ENCODE data around the gene DLG5.

The DLG5 gene

GRCh38 chr10:77827366-77827765, 99.2 kb downstream of the DLG5 start:
- Histone ChIP-seq H3K27me3 (ENCODE audit: control insufficient read depth, insufficient read depth, low read length) (no peaks in the 10 kb centered on the region), H3K9me3 (ENCODE audit: control insufficient read depth, low read length) (no peaks in the 10 kb centered on the region), H3K9ac (ENCODE audit: low read length) (no peak overlapping the region), H3K4me3 (ENCODE audit: low read length) (no peak overlapping the region), H3K36me3 (ENCODE audit: control insufficient read depth, insufficient read depth, low read length) (no peaks in the 10 kb centered on the region), H3K4me1 (ENCODE audit: control insufficient read depth, insufficient read depth, low read length) (no peaks in the 10 kb centered on the region)

DNA sequence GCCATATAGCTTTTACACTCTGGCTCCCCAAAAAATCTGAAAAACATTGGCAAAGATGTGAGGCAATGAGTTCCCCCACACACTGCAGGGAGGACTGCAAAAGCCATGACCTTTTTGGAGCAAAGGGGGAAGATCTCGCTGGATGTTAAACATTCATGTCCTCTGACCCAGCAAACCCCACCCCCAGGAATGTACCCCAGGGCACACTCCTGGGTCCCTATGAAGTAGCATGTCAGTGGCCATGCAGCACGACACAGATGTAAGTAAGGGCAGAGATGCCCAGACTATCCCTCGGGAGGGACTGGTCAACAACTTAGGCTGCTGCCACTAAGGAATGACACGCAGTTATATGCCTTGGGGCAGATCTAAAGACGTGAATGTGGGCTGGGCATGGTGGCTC, 100.6 kb downstream of the DLG5 start:
- Histone ChIP-seq H3K4me3 (ENCODE audit: low read length) (no peak overlapping the region), H3K27me3 (ENCODE audit: control insufficient read depth, insufficient read depth, low read length) (no peaks in the 10 kb centered on the region), H3K4me1 (ENCODE audit: control insufficient read depth, insufficient read depth, low read length) (no peaks in the 10 kb centered on the region), H3K9me3 (ENCODE audit: control insufficient read depth, low read length) (no peaks in the 10 kb centered on the region), H3K36me3 (ENCODE audit: control insufficient read depth, insufficient read depth, low read length) (no peaks in the 10 kb centered on the region), H3K9ac (ENCODE audit: low read length) (no peak overlapping the region)

- Histone ChIP-seq H3K9me3 (ENCODE audit: control insufficient read depth, low read length) (no peaks in the 10 kb centered on the region), H3K4me3 (ENCODE audit: low read length) (no peak overlapping the region), H3K36me3 (ENCODE audit: control insufficient read depth, insufficient read depth, low read length) (no peaks in the 10 kb centered on the region), H3K4me1 (ENCODE audit: control insufficient read depth, insufficient read depth, low read length) (no peaks in the 10 kb centered on the region), H3K9ac (ENCODE audit: low read length) (no peak overlapping the region), H3K27me3 (ENCODE audit: control insufficient read depth, insufficient read depth, low read length) (no peaks in the 10 kb centered on the region)
Measured at GRCh38 chr10:77824908-77825307, 101.6 kb downstream of the DLG5 start.

DNA sequence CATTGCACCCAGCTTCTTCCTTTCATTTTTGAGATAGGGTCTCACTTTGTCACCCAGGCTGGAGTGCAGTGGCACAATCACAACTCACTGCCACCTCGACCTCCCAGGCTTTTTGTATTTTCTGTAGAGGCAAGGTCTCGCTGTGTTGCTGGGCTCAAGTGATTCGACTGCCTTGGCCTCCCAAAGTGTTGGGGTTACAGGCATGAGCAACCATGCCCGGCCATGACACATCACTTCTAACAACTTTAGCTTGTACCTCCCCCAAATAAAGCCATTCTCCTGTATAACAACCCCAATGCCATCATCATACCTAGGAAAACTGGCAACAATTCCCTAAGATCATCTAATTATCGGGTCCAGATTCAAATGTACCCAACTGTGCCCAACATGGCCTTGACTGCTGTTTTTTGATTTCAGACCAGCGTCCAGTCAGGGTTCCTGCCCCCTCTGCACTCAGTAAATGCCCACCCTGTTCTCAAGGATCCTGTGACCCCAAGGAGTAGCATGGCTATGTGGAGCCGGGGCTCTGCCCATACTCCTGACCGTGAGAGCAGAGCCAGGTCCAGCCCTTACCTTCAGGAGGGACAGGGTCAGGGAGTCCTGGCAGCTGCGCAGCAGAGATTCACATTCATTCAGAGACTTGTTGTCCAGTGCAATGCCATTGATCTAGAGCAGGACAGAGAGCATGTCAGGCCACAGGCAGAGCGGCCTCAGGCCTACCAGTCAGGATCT, 102.6 kb downstream of the DLG5 start:
- Histone ChIP-seq H3K4me1 (ENCODE audit: control insufficient read depth, insufficient read depth, low read length) (no peaks in the 10 kb centered on the region), H3K4me3 (ENCODE audit: low read length) (no peak overlapping the region), H3K9ac (ENCODE audit: low read length) (no peak overlapping the region), H3K9me3 (ENCODE audit: control insufficient read depth, low read length) (no peaks in the 10 kb centered on the region), H3K36me3 (ENCODE audit: control insufficient read depth, insufficient read depth, low read length) (no peaks in the 10 kb centered on the region), H3K27me3 (ENCODE audit: control insufficient read depth, insufficient read depth, low read length) (no peaks in the 10 kb centered on the region)

GRCh38 chr10:77821551-77821950, 105.0 kb downstream of the DLG5 start:
- H3K36me3 ChIP-seq (ENCODE audit: control insufficient read depth, insufficient read depth, low read length) = peaks cover 4% of the 10 kb centered on the region
- H3K27me3 ChIP-seq (ENCODE audit: control insufficient read depth, insufficient read depth, low read length) = no peaks in the 10 kb centered on the region
- H3K4me3 ChIP-seq (ENCODE audit: low read length) = no peak overlapping the region
- H3K9ac ChIP-seq (ENCODE audit: low read length) = no peak overlapping the region
- H3K4me1 ChIP-seq (ENCODE audit: control insufficient read depth, insufficient read depth, low read length) = no peaks in the 10 kb centered on the region
- no peaks in the 10 kb centered on the region for H3K9me3 ChIP-seq (ENCODE audit: control insufficient read depth, low read length)

- Histone ChIP-seq H3K4me3 (ENCODE audit: low read length) (no peak overlapping the region), H3K36me3 (ENCODE audit: control insufficient read depth, insufficient read depth, low read length) (peaks cover 4% of the 10 kb centered on the region)
Measured at GRCh38 chr10:77821036-77821435, 105.5 kb downstream of the DLG5 start.

DNA sequence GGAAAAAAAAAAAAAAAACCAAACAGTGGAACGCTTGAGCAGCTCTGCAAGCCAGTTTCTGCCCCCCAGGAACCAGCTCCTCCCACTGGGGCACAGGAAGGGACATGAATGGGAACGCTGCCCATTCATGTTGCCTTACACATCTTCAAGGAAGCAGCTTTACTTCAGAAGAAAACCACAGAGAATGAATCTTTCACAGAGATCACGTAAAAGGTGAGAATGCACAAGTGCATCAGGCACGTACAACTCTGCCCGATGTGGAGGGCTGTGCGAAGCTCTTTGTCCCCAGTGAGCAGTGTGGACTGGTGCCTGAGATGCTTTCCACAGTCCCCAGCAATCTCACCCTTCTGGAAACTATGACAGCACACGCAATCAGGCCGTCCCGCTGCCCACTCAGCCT, 106.2 kb downstream of the DLG5 start:
- no peaks in the 10 kb centered on the region for H3K27me3 ChIP-seq (ENCODE audit: control insufficient read depth, insufficient read depth, low read length)
- no peaks in the 10 kb centered on the region for H3K4me1 ChIP-seq (ENCODE audit: control insufficient read depth, insufficient read depth, low read length)
- H3K9ac ChIP-seq (ENCODE audit: low read length) = no peak overlapping the region
- no peak overlapping the region for H3K4me3 ChIP-seq (ENCODE audit: low read length)
- H3K36me3 ChIP-seq (ENCODE audit: control insufficient read depth, insufficient read depth, low read length) = peaks cover 4% of the 10 kb centered on the region
- no peaks in the 10 kb centered on the region for H3K9me3 ChIP-seq (ENCODE audit: control insufficient read depth, low read length)

More at GRCh38 chr10:77821036-77821435, 105.5 kb downstream of the DLG5 start:
- Histone ChIP-seq H3K9ac (ENCODE audit: low read length) (no peak overlapping the region), H3K4me1 (ENCODE audit: control insufficient read depth, insufficient read depth, low read length) (no peaks in the 10 kb centered on the region), H3K9me3 (ENCODE audit: control insufficient read depth, low read length) (no peaks in the 10 kb centered on the region), H3K27me3 (ENCODE audit: control insufficient read depth, insufficient read depth, low read length) (no peaks in the 10 kb centered on the region)

GRCh38 chr10:77819210-77820112, 107.1 kb downstream of the DLG5 start:
- H3K36me3 ChIP-seq (ENCODE audit: control insufficient read depth, insufficient read depth, low read length) = peaks cover 4% of the 10 kb centered on the region

GRCh38 chr10:77818378-77818777, 108.2 kb downstream of the DLG5 start:
- Histone ChIP-seq H3K9ac (ENCODE audit: low read length) (no peak overlapping the region), H3K27me3 (ENCODE audit: control insufficient read depth, insufficient read depth, low read length) (no peaks in the 10 kb centered on the region), H3K36me3 (ENCODE audit: control insufficient read depth, insufficient read depth, low read length) (peaks cover 4% of the 10 kb centered on the region), H3K9me3 (ENCODE audit: control insufficient read depth, low read length) (no peaks in the 10 kb centered on the region), H3K4me3 (ENCODE audit: low read length) (no peak overlapping the region), H3K4me1 (ENCODE audit: control insufficient read depth, insufficient read depth, low read length) (no peaks in the 10 kb centered on the region)

More at GRCh38 chr10:77819210-77820112, 107.1 kb downstream of the DLG5 start:
- Histone ChIP-seq H3K27me3 (ENCODE audit: control insufficient read depth, insufficient read depth, low read length) (no peaks in the 10 kb centered on the region), H3K9me3 (ENCODE audit: control insufficient read depth, low read length) (no peaks in the 10 kb centered on the region), H3K4me1 (ENCODE audit: control insufficient read depth, insufficient read depth, low read length) (no peaks in the 10 kb centered on the region), H3K4me3 (ENCODE audit: low read length) (no peak overlapping the region), H3K9ac (ENCODE audit: low read length) (no peak overlapping the region)

GRCh38 chr10:77817541-77817940, 109.0 kb downstream of the DLG5 start:
- Histone ChIP-seq H3K4me3 (ENCODE audit: low read length) (no peak overlapping the region), H3K4me1 (ENCODE audit: control insufficient read depth, insufficient read depth, low read length) (no peaks in the 10 kb centered on the region), H3K36me3 (ENCODE audit: control insufficient read depth, insufficient read depth, low read length) (peaks cover 4% of the 10 kb centered on the region), H3K9ac (ENCODE audit: low read length) (no peak overlapping the region), H3K9me3 (ENCODE audit: control insufficient read depth, low read length) (no peaks in the 10 kb centered on the region), H3K27me3 (ENCODE audit: control insufficient read depth, insufficient read depth, low read length) (no peaks in the 10 kb centered on the region)

DNA sequence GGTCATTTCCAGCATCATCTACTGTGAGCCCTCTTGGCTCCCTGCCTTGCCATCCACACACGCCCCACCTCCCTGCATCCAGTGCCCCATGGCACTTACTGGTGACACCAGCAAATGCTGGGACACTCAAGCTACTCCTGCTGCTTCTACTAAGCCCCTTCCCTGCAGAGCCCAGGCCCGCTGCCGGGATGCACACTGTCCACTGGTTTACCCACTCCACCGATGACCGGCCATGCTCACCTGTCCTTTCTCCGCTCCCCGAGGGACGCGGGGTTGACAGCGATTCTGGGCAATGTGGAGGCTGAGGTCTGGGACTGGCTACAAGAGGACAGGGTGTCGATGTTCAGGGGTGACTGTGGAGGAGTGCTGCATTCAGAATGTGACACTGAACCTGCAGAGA, 110.2 kb downstream of the DLG5 start:
- no peaks in the 10 kb centered on the region for H3K4me1 ChIP-seq (ENCODE audit: control insufficient read depth, insufficient read depth, low read length)
- no peaks in the 10 kb centered on the region for H3K27me3 ChIP-seq (ENCODE audit: control insufficient read depth, insufficient read depth, low read length)
- peaks cover 4% of the 10 kb centered on the region for H3K36me3 ChIP-seq (ENCODE audit: control insufficient read depth, insufficient read depth, low read length)
- H3K4me3 ChIP-seq (ENCODE audit: low read length) = no peak overlapping the region
- H3K9me3 ChIP-seq (ENCODE audit: control insufficient read depth, low read length) = no peaks in the 10 kb centered on the region
- no peak overlapping the region for H3K9ac ChIP-seq (ENCODE audit: low read length)

DNA sequence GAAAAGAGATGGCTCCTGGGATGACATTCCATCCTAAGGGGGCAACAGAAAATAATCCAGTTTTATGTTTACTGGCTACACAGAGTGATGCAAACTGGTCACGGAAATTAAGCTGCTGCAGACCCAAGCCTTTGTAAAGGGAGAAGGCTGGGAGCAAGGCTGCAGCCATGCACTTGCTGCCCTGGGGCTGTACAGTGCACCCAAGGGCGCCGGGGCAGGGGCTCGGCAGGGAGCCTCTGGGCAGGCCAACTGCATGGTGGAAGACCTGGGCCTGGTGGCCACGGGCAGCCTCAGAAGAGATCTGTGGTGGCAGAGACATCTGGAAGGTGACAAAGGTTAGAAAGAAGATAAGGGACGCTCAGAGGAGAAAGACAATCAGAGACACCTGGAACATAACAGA, 113.8 kb downstream of the DLG5 start:
- Histone ChIP-seq H3K4me1 (ENCODE audit: control insufficient read depth, insufficient read depth, low read length) (no peaks in the 10 kb centered on the region), H3K4me3 (ENCODE audit: low read length) (no peak overlapping the region), H3K9me3 (ENCODE audit: control insufficient read depth, low read length) (no peaks in the 10 kb centered on the region), H3K36me3 (ENCODE audit: control insufficient read depth, insufficient read depth, low read length) (peaks cover 4% of the 10 kb centered on the region), H3K9ac (ENCODE audit: low read length) (no peak overlapping the region), H3K27me3 (ENCODE audit: control insufficient read depth, insufficient read depth, low read length) (no peaks in the 10 kb centered on the region)
